Liver (tissue), 3 donors: ENCODE measurements around the gene CFAP65.

Source experiments
- TAF1 ChIP-seq: conservative IDR thresholded peaks from 2 replicates; pipeline ENCODE4 v1.6.1; 2016; ENCODE audit warnings: antibody characterized with exemption, mild to moderate bottlenecking
- TF ChIP-seq, protein P1 (sequence below): fragments of 150-350 bp; IDR thresholded peaks from 2 replicates; pipeline ENCODE4 v1.5.1; 2017; ENCODE audit warnings: improper control_type of control experiment, low read depth, low read length; ENCODE audit not compliant: missing input control
- donor health status: healthy.
- donor health status: healthy.

DNA sequence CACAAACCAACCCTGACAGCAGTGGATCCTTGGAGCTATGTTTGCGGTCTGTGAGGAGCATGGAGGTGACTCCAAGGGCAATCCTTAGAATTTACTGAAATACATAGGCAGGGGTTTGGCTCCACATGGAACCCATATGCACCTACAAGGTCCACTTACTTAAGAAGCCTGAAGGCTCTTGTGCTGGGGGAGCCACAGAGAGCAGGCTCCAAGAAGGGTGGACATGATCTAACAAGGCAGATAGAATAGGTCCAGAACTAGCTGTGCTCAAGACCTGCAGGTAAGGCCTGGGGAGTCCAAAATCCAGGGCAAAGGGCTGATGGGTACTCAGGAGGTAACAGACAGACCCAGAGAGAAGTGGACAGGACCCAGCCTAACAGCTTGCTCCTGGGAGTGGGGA lies 83.0 kb downstream of the CFAP65 start:
- TF ChIP-seq, protein P1, sequence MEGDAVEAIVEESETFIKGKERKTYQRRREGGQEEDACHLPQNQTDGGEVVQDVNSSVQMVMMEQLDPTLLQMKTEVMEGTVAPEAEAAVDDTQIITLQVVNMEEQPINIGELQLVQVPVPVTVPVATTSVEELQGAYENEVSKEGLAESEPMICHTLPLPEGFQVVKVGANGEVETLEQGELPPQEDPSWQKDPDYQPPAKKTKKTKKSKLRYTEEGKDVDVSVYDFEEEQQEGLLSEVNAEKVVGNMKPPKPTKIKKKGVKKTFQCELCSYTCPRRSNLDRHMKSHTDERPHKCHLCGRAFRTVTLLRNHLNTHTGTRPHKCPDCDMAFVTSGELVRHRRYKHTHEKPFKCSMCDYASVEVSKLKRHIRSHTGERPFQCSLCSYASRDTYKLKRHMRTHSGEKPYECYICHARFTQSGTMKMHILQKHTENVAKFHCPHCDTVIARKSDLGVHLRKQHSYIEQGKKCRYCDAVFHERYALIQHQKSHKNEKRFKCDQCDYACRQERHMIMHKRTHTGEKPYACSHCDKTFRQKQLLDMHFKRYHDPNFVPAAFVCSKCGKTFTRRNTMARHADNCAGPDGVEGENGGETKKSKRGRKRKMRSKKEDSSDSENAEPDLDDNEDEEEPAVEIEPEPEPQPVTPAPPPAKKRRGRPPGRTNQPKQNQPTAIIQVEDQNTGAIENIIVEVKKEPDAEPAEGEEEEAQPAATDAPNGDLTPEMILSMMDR, result no peak
- no peak for TF ChIP-seq TAF1
